Activated CD4-positive, alpha-beta T cell treated with anti-CD3 and anti-CD28 coated beads, Interleukin-2, amount 10 ng/mL, durations not matched to agents 24 days and 14 days (primary cell): ENCODE results near the gene NDUFAB1. TPM values are rescaled to one million over a fixed set of nuclear protein-coding genes. Genes with fewer than 3 reads are reported as not detected.
"Not testable (repeated sequence)": the region's sequence is repeated elsewhere in the genome, so short reads cannot be mapped to it uniquely, and the experiment has no call there.

Experiments used
- DNase-seq: peaks from one replicate; pipeline ENCODE4 v3.0.0; 2022
- H3K27ac Mint-ChIP-seq: one replicate; pipeline ENCODE4 v1.8.0; 2022; ENCODE audit warnings: mild to moderate bottlenecking, mixed read lengths
- H3K27me3 Mint-ChIP-seq: one replicate; pipeline ENCODE4 v1.8.0; 2022; ENCODE audit warnings: mixed read lengths
- H3K36me3 Mint-ChIP-seq: one replicate; pipeline ENCODE4 v1.8.0; 2022; ENCODE audit warnings: low read depth, mild to moderate bottlenecking, mixed read lengths
- H3K4me1 Mint-ChIP-seq: one replicate; pipeline ENCODE4 v1.8.0; 2021; ENCODE audit warnings: mixed read lengths
- H3K4me3 Mint-ChIP-seq: one replicate; pipeline ENCODE4 v1.8.0; 2022; ENCODE audit warnings: mild to moderate bottlenecking, moderate library complexity, mixed read lengths
- H3K9me3 Mint-ChIP-seq: one replicate; pipeline ENCODE4 v1.8.0; 2021; ENCODE audit warnings: mixed read lengths
- intact Hi-C: fragments of 100-400 bp; cut with micrococcal nuclease; formaldehyde crosslinking; loops from one replicate; pipeline ENCODE4 v1.15.1; 2023
- total RNA-seq: library from RNA; stranded (reverse); gene quantifications from 2 replicates; pipeline ENCODE4 v1.2.3, GENCODE V29; 2022

Gene NDUFAB1
- total RNA-seq, 1 donor from 2014 or later, result 161 TPM

- peaks cover 31% of the 10 kb centered on the region for H3K36me3 Mint-ChIP-seq
- H3K27me3 Mint-ChIP-seq, result no peaks in the 10 kb centered on the region
- H3K9me3 Mint-ChIP-seq, result no peaks in the 10 kb centered on the region
- peak within 1 kb of the TSS; percentile 98 for H3K4me3 Mint-ChIP-seq
- intact Hi-C loops, result loop anchor here (1.0 to 5.0 kb wide), 8 partner anchors 39 to 985 kb away; partner anchors contain the start of genes DCTN5, GGA2, NDUFAB1 and PALB2
- H3K27ac Mint-ChIP-seq, result peak within 1 kb of the TSS; percentile 96
- H3K4me1 Mint-ChIP-seq, result peaks cover 34% of the 10 kb centered on the region
- peak; percentile 99 for DNase-seq
Observed at GRCh38 chr16:23556881-23557778, 39.0 kb downstream of the NDUFAB1 start, which contains the start of the genes EARS2 and UBFD1. Gene EARS2, minus strand, starts transcription at chr16:23557350. Its CDS starts 7 bp downstream, at chr16:23557343. Gene UBFD1, plus strand, starts transcription at chr16:23557727. Its CDS starts 16 bp downstream, at chr16:23557743.

- no peak for DNase-seq
- Mint-ChIP-seq H3K36me3 (peaks cover 31% of the 10 kb centered on the region), H3K4me1 (peaks cover 24% of the 10 kb centered on the region), H3K27me3 (no peaks in the 10 kb centered on the region), H3K9me3 (no peaks in the 10 kb centered on the region), H3K27ac (peak overlapping the region; percentile 34), H3K4me3 (no peak overlapping the region)
- intact Hi-C loops, result no loop called here
Observed at GRCh38 chr16:23554536-23554935, 41.6 kb downstream of the NDUFAB1 start.

GRCh38 chr16:23552161-23552560, 44.0 kb downstream of the NDUFAB1 start:
- no peak overlapping the region for H3K27ac Mint-ChIP-seq
- no peaks in the 10 kb centered on the region for H3K27me3 Mint-ChIP-seq
- no peaks in the 10 kb centered on the region for H3K9me3 Mint-ChIP-seq
- H3K36me3 Mint-ChIP-seq, result peaks cover 35% of the 10 kb centered on the region
- no peak overlapping the region for H3K4me3 Mint-ChIP-seq
- intact Hi-C loops, result no loop called here
- peaks cover 12% of the 10 kb centered on the region for H3K4me1 Mint-ChIP-seq
- no peak for DNase-seq

- intact Hi-C loops, result no loop called here
- no peaks in the 10 kb centered on the region for H3K9me3 Mint-ChIP-seq
- no peaks in the 10 kb centered on the region for H3K27me3 Mint-ChIP-seq
- peaks cover 1% of the 10 kb centered on the region for H3K4me1 Mint-ChIP-seq
- H3K27ac Mint-ChIP-seq, result no peak overlapping the region
- no peak for DNase-seq
- H3K4me3 Mint-ChIP-seq, result no peak overlapping the region
- peaks cover 42% of the 10 kb centered on the region for H3K36me3 Mint-ChIP-seq
Observed at GRCh38 chr16:23549938-23550337, 46.2 kb downstream of the NDUFAB1 start.

GRCh38 chr16:23544436-23544835, 51.7 kb downstream of the NDUFAB1 start:
- peaks cover 41% of the 10 kb centered on the region for H3K36me3 Mint-ChIP-seq
- H3K4me1 Mint-ChIP-seq, result no peaks in the 10 kb centered on the region
- intact Hi-C loops, result no loop called here
- no peaks in the 10 kb centered on the region for H3K9me3 Mint-ChIP-seq
- H3K4me3 Mint-ChIP-seq, result no peak overlapping the region
- H3K27me3 Mint-ChIP-seq, result no peaks in the 10 kb centered on the region
- DNase-seq, result no peak
- no peak overlapping the region for H3K27ac Mint-ChIP-seq

- H3K4me1 Mint-ChIP-seq, DNase-seq, H3K9me3 Mint-ChIP-seq, intact Hi-C loops, H3K4me3 Mint-ChIP-seq, H3K27ac Mint-ChIP-seq, H3K27me3 Mint-ChIP-seq: not testable (repeated sequence)
- H3K36me3 Mint-ChIP-seq, result peaks cover 28% of the 10 kb centered on the region
Observed at GRCh38 chr16:23540817-23541178, 55.3 kb downstream of the NDUFAB1 start.

- Mint-ChIP-seq H3K9me3 (no peaks in the 10 kb centered on the region), H3K27me3 (no peaks in the 10 kb centered on the region), H3K27ac (no peak overlapping the region), H3K36me3 (peaks cover 28% of the 10 kb centered on the region), H3K4me1 (no peaks in the 10 kb centered on the region), H3K4me3 (no peak overlapping the region)
- intact Hi-C loops, result no loop called here
- no peak for DNase-seq
Observed at GRCh38 chr16:23539984-23540816, 55.9 kb downstream of the NDUFAB1 start.

GRCh38 chr16:23538919-23539278, 57.2 kb downstream of the NDUFAB1 start:
- intact Hi-C loops, result no loop called here
- H3K36me3 Mint-ChIP-seq, result peaks cover 29% of the 10 kb centered on the region
- no peaks in the 10 kb centered on the region for H3K4me1 Mint-ChIP-seq
- DNase-seq, result no peak
- no peak overlapping the region for H3K4me3 Mint-ChIP-seq
- H3K27ac Mint-ChIP-seq, result peak overlapping the region; percentile 37
- H3K9me3 Mint-ChIP-seq, result no peaks in the 10 kb centered on the region
- H3K27me3 Mint-ChIP-seq, result no peaks in the 10 kb centered on the region

GRCh38 chr16:23537390-23537789, 58.7 kb downstream of the NDUFAB1 start:
- no peaks in the 10 kb centered on the region for H3K27me3 Mint-ChIP-seq
- no peak overlapping the region for H3K27ac Mint-ChIP-seq
- H3K9me3 Mint-ChIP-seq, result no peaks in the 10 kb centered on the region
- H3K4me3 Mint-ChIP-seq, result no peak overlapping the region
- intact Hi-C loops, result no loop called here
- peaks cover 25% of the 10 kb centered on the region for H3K36me3 Mint-ChIP-seq
- no peaks in the 10 kb centered on the region for H3K4me1 Mint-ChIP-seq
- DNase-seq, result no peak

GRCh38 chr16:23535901-23536300, 60.2 kb downstream of the NDUFAB1 start:
- H3K36me3 Mint-ChIP-seq, result peaks cover 25% of the 10 kb centered on the region
- H3K9me3 Mint-ChIP-seq, result no peaks in the 10 kb centered on the region
- intact Hi-C loops, result no loop called here
- no peaks in the 10 kb centered on the region for H3K27me3 Mint-ChIP-seq
- no peak for DNase-seq
- no peaks in the 10 kb centered on the region for H3K4me1 Mint-ChIP-seq
- H3K4me3 Mint-ChIP-seq, result no peak overlapping the region
- no peak overlapping the region for H3K27ac Mint-ChIP-seq

GRCh38 chr16:23534868-23535860, 61.0 kb downstream of the NDUFAB1 start:
- Mint-ChIP-seq H3K9me3 (no peaks in the 10 kb centered on the region), H3K4me1 (no peaks in the 10 kb centered on the region), H3K36me3 (peaks cover 25% of the 10 kb centered on the region), H3K27ac (no peak overlapping the region), H3K27me3 (no peaks in the 10 kb centered on the region), H3K4me3 (no peak overlapping the region)
- intact Hi-C loops, result no loop called here
- DNase-seq, result no peak

GRCh38 chr16:23532448-23532847, 63.7 kb downstream of the NDUFAB1 start:
- intact Hi-C loops, result no loop called here
- H3K4me3 Mint-ChIP-seq, result no peak overlapping the region
- H3K4me1 Mint-ChIP-seq, result no peaks in the 10 kb centered on the region
- no peaks in the 10 kb centered on the region for H3K27me3 Mint-ChIP-seq
- DNase-seq, result no peak
- peaks cover 25% of the 10 kb centered on the region for H3K36me3 Mint-ChIP-seq
- H3K27ac Mint-ChIP-seq, result no peak overlapping the region
- no peaks in the 10 kb centered on the region for H3K9me3 Mint-ChIP-seq
